GM12891 (cell line): ENCODE data around the gene EDN1.

Experiments used
- DNase-seq: peaks from one replicate; pipeline ENCODE4 v3.0.0; 2011; ENCODE audit warnings: low spot score; ENCODE audit not compliant: insufficient read length
- FAIRE-seq: peaks from 2 replicates; lab custom pipeline; 2011; peaks lifted over from hg19 to GRCh38; lab: Jason Lieb, UNC
- PAX5 ChIP-seq: IDR thresholded peaks from 2 replicates; pipeline ENCODE4 v1.6.1; 2011; ENCODE audit warnings: low read length, moderate library complexity, mild to moderate bottlenecking; ENCODE audit not compliant: insufficient read depth, severe bottlenecking
- POLR2A ChIP-seq: IDR thresholded peaks from 2 replicates; pipeline ENCODE4 v1.6.1; 2011; ENCODE audit warnings: low read depth, low read length, control low read depth
- POLR2AphosphoS5 ChIP-seq: IDR thresholded peaks from 2 replicates; pipeline ENCODE4 v1.6.1; 2011; ENCODE audit warnings: low read depth, low read length, control low read depth
- POU2F2 ChIP-seq: IDR thresholded peaks from 2 replicates; pipeline ENCODE4 v1.6.1; 2011; ENCODE audit warnings: low read depth, mild to moderate bottlenecking, control low read depth, low read length, moderate library complexity
- SPI1 ChIP-seq: IDR thresholded peaks from 2 replicates; pipeline ENCODE4 v1.6.1; 2011; ENCODE audit warnings: low read depth, low read length, control low read depth
- TAF1 ChIP-seq: IDR thresholded peaks from 2 replicates; pipeline ENCODE4 v1.6.1; 2011; ENCODE audit warnings: low read depth, low read length, control low read depth

The EDN1 gene

DNA sequence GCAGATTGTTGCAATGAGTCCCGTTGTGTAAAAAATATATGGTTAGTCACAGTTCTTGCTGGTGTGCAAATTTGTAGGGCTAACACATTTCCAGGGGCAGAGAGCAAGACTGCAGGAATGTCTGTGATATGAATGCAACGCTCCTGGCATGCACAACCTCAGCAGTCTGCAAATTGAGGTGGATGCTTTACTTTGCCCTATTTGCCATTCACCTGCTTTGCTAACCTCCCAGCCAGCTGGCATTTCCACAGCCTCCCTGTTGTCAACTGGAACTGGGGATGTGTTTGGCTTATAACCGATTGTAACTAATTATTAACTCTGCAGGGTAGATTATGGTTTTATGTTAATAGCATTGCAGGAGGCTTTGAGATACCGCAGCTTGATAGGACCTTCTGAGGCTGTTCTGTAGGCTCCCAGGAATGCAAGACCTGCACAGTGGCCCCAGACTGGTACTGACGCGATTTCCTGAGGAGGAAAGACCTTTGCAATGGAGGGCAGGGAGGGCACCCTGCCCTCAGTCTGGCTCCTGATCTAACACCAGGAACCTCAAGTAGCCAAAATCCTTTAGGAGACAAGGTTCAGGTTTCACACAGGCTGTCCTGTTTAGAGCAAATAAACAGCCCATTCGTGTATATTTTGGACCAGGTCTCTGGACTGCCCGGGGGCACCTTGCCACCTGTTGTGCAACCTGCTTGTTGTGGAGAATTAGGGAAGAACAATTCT is 53.4 kb downstream of the EDN1 start:
- FAIRE-seq (no peak), DNase-seq (no peak)

DNA sequence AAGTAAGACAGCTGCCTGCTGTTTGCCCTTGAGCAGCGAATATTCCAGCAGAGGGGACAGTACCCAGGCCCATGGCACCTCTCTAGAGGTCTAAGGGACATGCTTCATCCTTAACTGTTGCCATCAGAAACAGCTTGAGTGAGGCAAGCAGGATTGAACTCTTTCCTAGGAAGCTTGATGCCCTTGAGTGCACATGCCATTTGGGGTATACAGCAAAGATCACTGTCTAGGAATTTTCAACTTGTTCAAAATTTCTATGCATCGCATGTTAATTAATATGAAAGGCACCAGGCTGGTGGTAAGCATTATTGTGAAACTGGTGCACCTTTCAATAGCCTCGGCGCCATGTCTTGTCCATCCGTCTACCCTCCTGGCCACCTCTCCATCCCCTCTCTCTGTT is 54.1 kb downstream of the EDN1 start:
- DNase-seq (no peak), FAIRE-seq (no peak)
- TF ChIP-seq POU2F2: no peak

More for the DNA sequence above, 53.4 kb downstream of the EDN1 start:
- TF ChIP-seq POLR2A: no peak
- TF ChIP-seq TAF1: no peak
- peak; percentile 16; the same call in 1 of the 2 replicates for TF ChIP-seq SPI1

DNA sequence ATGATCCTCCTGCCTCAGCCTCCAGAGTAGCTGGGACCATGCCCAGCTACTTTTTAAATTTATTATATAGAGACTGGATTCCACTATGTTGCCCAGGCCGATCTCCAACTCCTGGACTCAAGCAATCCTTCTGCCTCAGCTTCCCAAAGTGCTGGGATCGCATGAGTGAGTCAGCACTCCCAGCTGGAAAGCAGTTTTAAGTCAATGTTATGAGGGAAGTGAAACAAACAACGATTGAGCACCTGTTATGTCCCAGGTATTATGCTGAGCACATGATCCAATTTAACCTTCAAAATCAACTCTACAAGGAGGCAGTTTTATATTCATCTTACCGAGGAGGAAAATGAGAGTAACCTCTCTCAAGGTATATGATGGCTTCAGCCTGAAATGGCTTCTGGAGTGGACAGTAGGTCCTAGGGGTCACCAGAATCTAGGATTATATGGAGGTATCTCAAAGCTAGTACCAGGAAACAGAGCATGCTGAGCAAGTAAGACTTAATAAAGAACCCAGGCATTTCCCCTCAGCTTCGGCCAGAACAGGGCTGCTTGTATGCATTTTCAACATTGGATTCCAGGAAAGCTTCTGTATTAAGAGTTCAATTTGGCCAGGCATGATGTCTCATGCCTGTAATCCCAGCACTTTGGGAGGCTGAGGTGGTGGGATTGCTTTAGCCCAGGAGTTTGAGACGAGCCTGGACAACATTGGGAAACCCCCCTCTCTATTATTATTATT is 55.0 kb downstream of the EDN1 start:
- no peak for TF ChIP-seq POLR2AphosphoS5
- TF ChIP-seq TAF1: no peak
- TF ChIP-seq PAX5: no peak
- TF ChIP-seq POU2F2: no peak
- TF ChIP-seq SPI1: 0 out of 2 replicates have a peak, but pooled peaks have one; percentile 12
- DNase-seq (no peak), FAIRE-seq (no peak)

DNA sequence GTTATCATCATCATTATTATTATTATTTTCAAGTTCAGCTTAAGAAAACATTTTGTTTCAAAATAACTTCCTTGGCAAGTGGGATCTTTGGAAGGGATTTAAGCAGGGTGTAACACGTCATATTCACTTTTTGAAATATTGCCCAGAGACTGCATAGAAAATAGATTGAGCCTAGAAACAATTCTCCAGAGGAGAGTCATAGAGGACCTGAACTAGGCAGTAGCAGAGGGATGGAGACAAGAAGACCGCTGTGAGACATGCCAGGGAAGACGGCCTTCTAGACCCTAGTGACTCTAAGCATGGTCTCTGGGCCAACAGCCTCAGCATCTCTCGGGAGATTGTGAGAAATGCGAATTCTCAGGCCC is 55.5 kb downstream of the EDN1 start:
- no peak for FAIRE-seq
- TF ChIP-seq POLR2A (no peak), PAX5 (no peak), SPI1 (no peak), POU2F2 (no peak), POLR2AphosphoS5 (no peak), TAF1 (no peak)
- DNase-seq: no peak
